ENCODE data around the gene SLC35E2B.
"Not testable (repeated sequence)": the region's sequence is repeated elsewhere in the genome, so short reads cannot be mapped to it uniquely, and the experiment has no call there.

DNA sequence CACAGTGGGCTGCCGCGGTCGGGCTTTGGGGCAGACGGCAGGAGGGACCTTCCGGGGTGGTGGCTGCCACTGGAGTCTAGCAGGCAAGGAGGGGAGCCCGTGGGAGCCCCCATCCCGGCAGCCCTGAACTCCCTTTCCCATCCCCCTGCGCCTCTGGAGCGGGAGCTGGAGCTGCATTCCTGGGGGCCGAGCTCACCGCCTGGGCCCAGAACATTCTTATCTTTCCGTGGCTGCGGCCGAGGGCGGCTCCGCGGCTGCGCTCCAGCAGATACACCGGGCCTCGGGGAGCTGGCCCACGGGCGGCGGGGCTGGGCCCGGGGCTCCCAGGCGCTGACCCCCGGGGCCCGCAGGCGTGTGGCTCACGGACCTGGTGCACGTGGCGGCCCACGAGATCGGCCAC, 8.0 kb upstream of the SLC35E2B start:
- not testable (repeated sequence) for TF ChIP-seq FOSL1 (IDR thresholded peaks at IDR 0.05; ENCODE audit: insufficient read depth, low read depth, low read length); POLR2A (IDR thresholded peaks at IDR 0.05; ENCODE audit: control extremely low read depth in 1 of 2, low read depth in 2 of 2, low read length in 2 of 2); TAF1 (IDR thresholded peaks at IDR 0.05; ENCODE audit: low read depth, low read length); HDAC6 (IDR thresholded peaks at IDR 0.05; ENCODE audit: low read depth, low read length); ZNF274 (IDR thresholded peaks at IDR 0.05; ENCODE audit: borderline replicate concordance, extremely low read depth, low read length); YY1 (IDR thresholded peaks at IDR 0.05; ENCODE audit: low read depth, low read length); SP1 (IDR thresholded peaks at IDR 0.05; ENCODE audit: low read depth, low read length); JUND (IDR thresholded peaks at IDR 0.05; ENCODE audit: low read length); RFX5 (IDR thresholded peaks at IDR 0.05; ENCODE audit: borderline replicate concordance, low read depth, low read length); POLR2AphosphoS5 (IDR thresholded peaks at IDR 0.05; ENCODE audit: low read depth, low read length); CHD1 (IDR thresholded peaks at IDR 0.05; ENCODE audit: low read depth, low read length); GABPA (IDR thresholded peaks at IDR 0.05; ENCODE audit: borderline replicate concordance, insufficient read depth, low read length)
- TF ChIP-seq, protein P1, sequence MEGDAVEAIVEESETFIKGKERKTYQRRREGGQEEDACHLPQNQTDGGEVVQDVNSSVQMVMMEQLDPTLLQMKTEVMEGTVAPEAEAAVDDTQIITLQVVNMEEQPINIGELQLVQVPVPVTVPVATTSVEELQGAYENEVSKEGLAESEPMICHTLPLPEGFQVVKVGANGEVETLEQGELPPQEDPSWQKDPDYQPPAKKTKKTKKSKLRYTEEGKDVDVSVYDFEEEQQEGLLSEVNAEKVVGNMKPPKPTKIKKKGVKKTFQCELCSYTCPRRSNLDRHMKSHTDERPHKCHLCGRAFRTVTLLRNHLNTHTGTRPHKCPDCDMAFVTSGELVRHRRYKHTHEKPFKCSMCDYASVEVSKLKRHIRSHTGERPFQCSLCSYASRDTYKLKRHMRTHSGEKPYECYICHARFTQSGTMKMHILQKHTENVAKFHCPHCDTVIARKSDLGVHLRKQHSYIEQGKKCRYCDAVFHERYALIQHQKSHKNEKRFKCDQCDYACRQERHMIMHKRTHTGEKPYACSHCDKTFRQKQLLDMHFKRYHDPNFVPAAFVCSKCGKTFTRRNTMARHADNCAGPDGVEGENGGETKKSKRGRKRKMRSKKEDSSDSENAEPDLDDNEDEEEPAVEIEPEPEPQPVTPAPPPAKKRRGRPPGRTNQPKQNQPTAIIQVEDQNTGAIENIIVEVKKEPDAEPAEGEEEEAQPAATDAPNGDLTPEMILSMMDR (IDR thresholded peaks at IDR 0.05; ENCODE audit: control extremely low read depth in 1 of 3, insufficient read depth in 1 of 3, low read depth in 1 of 3, low read length in 3 of 3) = not testable (repeated sequence)

Data from H1 (cell line).